GM23338 (cell line): Measurements from ENCODE around the gene TMEM154. TPM values are rescaled to one million over a fixed set of nuclear protein-coding genes. Genes with fewer than 3 reads are reported as not detected.

Experiments
- ATAC-seq: fragments of 200-7000 bp; cut with Tn5 transposase; 3 replicates; pipeline ENCODE4 v1.9.1; 2020
- DNase-seq: peaks from one replicate; pipeline ENCODE4 v3.0.0-alpha.2; 2015; ENCODE audit warnings: low spot score
- H2AFZ ChIP-seq: fragments of 200-600 bp; sonication (generic); 2 replicates; pipeline ENCODE4 v1.8.0; 2016; ENCODE audit warnings: antibody characterized with exemption, mild to moderate bottlenecking, moderate library complexity
- H3F3A ChIP-seq: fragments of 200-600 bp; sonication (generic); replicated peaks from 2 replicates; pipeline ENCODE4 v1.8.0; 2017; ENCODE audit warnings: antibody characterized with exemption, mixed run types, low read depth
- H3K27ac ChIP-seq: fragments of 200-600 bp; sonication (generic); 2 replicates; pipeline ENCODE4 v1.6.1; 2016; ENCODE audit warnings: low read depth
- H3K27me3 ChIP-seq: fragments of 200-600 bp; sonication (generic); 2 replicates; pipeline ENCODE4 v1.8.0; 2016; ENCODE audit warnings: mild to moderate bottlenecking, mixed run types, moderate library complexity; ENCODE audit not compliant: insufficient read depth
- H3K36me3 ChIP-seq: fragments of 200-600 bp; sonication (generic); 2 replicates; pipeline ENCODE4 v1.8.0; 2016; ENCODE audit warnings: mild to moderate bottlenecking; ENCODE audit not compliant: insufficient read depth
- H3K4me1 ChIP-seq: fragments of 200-600 bp; sonication (generic); 2 replicates; pipeline ENCODE4 v1.8.0; 2016; ENCODE audit warnings: mild to moderate bottlenecking, moderate library complexity; ENCODE audit not compliant: insufficient read depth
- H3K4me2 ChIP-seq: fragments of 200-600 bp; sonication (generic); 2 replicates; pipeline ENCODE4 v1.7.1; 2017; ENCODE audit warnings: mixed run types
- H3K4me3 ChIP-seq: fragments of 200-600 bp; sonication (generic); 2 replicates; pipeline ENCODE4 v1.6.1; 2016; ENCODE audit warnings: mixed run types
- H3K79me2 ChIP-seq: fragments of 200-600 bp; sonication (generic); replicated peaks from 2 replicates; pipeline ENCODE4 v1.8.0; 2017; ENCODE audit warnings: mild to moderate bottlenecking; ENCODE audit not compliant: insufficient read depth
- H3K9me2 ChIP-seq: fragments of 200-600 bp; sonication (generic); 2 replicates; pipeline ENCODE4 v1.8.0; 2017; ENCODE audit not compliant: insufficient read depth
- H4K20me1 ChIP-seq: fragments of 200-600 bp; sonication (generic); replicated peaks from 2 replicates; pipeline ENCODE4 v1.8.0; 2017; ENCODE audit warnings: mild to moderate bottlenecking; ENCODE audit not compliant: insufficient read depth
- H3K27ac Mint-ChIP-seq: 2 replicates; pipeline ENCODE4 v1.8.0; 2020; ENCODE audit warnings: inconsistent platforms, mild to moderate bottlenecking, moderate library complexity, mixed read lengths
- H3K27me3 Mint-ChIP-seq: 3 replicates; pipeline ENCODE4 v1.8.0; 2022; ENCODE audit warnings: low read depth, mild to moderate bottlenecking, moderate library complexity, mixed read lengths, inconsistent platforms; ENCODE audit not compliant: insufficient read depth, poor library complexity
- H3K36me3 Mint-ChIP-seq: 3 replicates; pipeline ENCODE4 v1.8.0; 2021; ENCODE audit warnings: low read depth, mild to moderate bottlenecking, inconsistent platforms, moderate library complexity, mixed read lengths
- H3K4me1 Mint-ChIP-seq: 3 replicates; pipeline ENCODE4 v1.8.0; 2020; ENCODE audit warnings: mild to moderate bottlenecking, inconsistent platforms, mixed read lengths
- H3K4me3 Mint-ChIP-seq: 3 replicates; pipeline ENCODE4 v1.8.0; 2021; ENCODE audit warnings: moderate library complexity, mild to moderate bottlenecking, inconsistent platforms, mixed read lengths
- H3K9me3 Mint-ChIP-seq: 3 replicates; pipeline ENCODE4 v1.8.0; 2020; ENCODE audit warnings: moderate library complexity, mild to moderate bottlenecking, inconsistent platforms, mixed read lengths
- CREB1 ChIP-seq: fragments of 250-450 bp; sonication (Bioruptor Pico); IDR thresholded peaks from 2 replicates; pipeline ENCODE4 v1.5.0; 2020; ENCODE audit warnings: low read depth, mild to moderate bottlenecking, moderate library complexity
- ETS1 ChIP-seq: IDR thresholded peaks from 2 replicates; pipeline ENCODE4 v1.6.1; 2016; ENCODE audit warnings: antibody characterized with exemption
- EZH2 ChIP-seq: fragments of 200-600 bp; sonication (generic); IDR thresholded peaks from one replicate; pipeline ENCODE4 v1.8.0; 2017; ENCODE audit warnings: antibody characterized with exemption, mild to moderate bottlenecking, low read depth; ENCODE audit not compliant: unreplicated experiment
- EZH2phosphoT487 ChIP-seq: fragments of 200-600 bp; sonication (generic); IDR thresholded peaks from one replicate; pipeline ENCODE4 v1.8.1; 2018; ENCODE audit warnings: antibody characterized with exemption; ENCODE audit not compliant: unreplicated experiment
- JUNB ChIP-seq: IDR thresholded peaks from one replicate; pipeline ENCODE4 v1.6.1; 2016; ENCODE audit warnings: antibody characterized with exemption; ENCODE audit not compliant: unreplicated experiment
- NANOG ChIP-seq: IDR thresholded peaks from 2 replicates; pipeline ENCODE4 v1.6.1; 2016; ENCODE audit warnings: antibody characterized with exemption, borderline replicate concordance
- POLR2AphosphoS5 ChIP-seq: IDR thresholded peaks from 2 replicates; pipeline ENCODE4 v1.6.1; 2016; ENCODE audit warnings: antibody characterized with exemption, low read depth
- ZNF331 ChIP-seq: fragments of 250-450 bp; sonication (Bioruptor Pico); IDR thresholded peaks from 2 replicates; pipeline ENCODE4 v1.5.0; 2020; ENCODE audit warnings: low read depth, mild to moderate bottlenecking, moderate library complexity
- ZNF462 ChIP-seq: fragments of 250-450 bp; sonication (Bioruptor Pico); IDR thresholded peaks from 2 replicates; pipeline ENCODE4 v1.5.0; 2020; ENCODE audit warnings: mild to moderate bottlenecking, moderate library complexity
- polyA plus RNA-seq: library from polyadenylated mRNA; unstranded; fragments of >200 nt; fragmentation: Nextera tagmentation; extraction: Ambion mirVana; gene quantifications from 2 replicates; pipeline ENCODE4 v1.2.1, GENCODE V29; 2016
- total RNA-seq: library from RNA; depleted of rRNA; stranded (reverse); fragments of >200 nt; shearing (Covaris generic); gene quantifications from 2 replicates; pipeline ENCODE4 v1.2.3, GENCODE V29; 2014
- TF ChIP-seq, protein P1 (sequence below): IDR thresholded peaks from one replicate; pipeline ENCODE4 v1.6.1; 2018; ENCODE audit warnings: antibody characterized with exemption; ENCODE audit not compliant: unreplicated experiment

Gene TMEM154
- total and polyA plus RNA-seq, 2 experiments from 2014 or later: 1.0 to 1.7 TPM

DNA sequence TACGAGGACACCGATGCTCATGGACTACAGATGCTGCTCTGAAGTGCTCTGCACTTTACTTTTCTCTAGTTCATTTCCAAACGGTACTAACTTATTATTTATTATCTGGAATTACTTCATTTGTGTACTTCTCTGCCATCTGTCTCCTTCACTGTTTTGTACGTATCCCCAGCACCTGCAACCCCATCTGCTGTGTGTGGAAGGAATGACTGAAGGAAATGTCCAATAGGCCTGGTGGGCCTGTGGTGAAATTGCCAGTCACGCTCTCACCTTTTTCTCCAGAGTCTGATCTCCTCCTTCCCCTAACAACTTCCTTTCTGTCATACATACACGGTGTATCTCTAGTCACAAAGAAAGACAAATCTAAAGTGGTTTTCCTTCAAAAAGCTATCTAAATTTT lies 12.9 kb downstream of the TMEM154 start (continued):
- TF ChIP-seq, protein P1, sequence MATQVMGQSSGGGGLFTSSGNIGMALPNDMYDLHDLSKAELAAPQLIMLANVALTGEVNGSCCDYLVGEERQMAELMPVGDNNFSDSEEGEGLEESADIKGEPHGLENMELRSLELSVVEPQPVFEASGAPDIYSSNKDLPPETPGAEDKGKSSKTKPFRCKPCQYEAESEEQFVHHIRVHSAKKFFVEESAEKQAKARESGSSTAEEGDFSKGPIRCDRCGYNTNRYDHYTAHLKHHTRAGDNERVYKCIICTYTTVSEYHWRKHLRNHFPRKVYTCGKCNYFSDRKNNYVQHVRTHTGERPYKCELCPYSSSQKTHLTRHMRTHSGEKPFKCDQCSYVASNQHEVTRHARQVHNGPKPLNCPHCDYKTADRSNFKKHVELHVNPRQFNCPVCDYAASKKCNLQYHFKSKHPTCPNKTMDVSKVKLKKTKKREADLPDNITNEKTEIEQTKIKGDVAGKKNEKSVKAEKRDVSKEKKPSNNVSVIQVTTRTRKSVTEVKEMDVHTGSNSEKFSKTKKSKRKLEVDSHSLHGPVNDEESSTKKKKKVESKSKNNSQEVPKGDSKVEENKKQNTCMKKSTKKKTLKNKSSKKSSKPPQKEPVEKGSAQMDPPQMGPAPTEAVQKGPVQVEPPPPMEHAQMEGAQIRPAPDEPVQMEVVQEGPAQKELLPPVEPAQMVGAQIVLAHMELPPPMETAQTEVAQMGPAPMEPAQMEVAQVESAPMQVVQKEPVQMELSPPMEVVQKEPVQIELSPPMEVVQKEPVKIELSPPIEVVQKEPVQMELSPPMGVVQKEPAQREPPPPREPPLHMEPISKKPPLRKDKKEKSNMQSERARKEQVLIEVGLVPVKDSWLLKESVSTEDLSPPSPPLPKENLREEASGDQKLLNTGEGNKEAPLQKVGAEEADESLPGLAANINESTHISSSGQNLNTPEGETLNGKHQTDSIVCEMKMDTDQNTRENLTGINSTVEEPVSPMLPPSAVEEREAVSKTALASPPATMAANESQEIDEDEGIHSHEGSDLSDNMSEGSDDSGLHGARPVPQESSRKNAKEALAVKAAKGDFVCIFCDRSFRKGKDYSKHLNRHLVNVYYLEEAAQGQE: no peak

DNA sequence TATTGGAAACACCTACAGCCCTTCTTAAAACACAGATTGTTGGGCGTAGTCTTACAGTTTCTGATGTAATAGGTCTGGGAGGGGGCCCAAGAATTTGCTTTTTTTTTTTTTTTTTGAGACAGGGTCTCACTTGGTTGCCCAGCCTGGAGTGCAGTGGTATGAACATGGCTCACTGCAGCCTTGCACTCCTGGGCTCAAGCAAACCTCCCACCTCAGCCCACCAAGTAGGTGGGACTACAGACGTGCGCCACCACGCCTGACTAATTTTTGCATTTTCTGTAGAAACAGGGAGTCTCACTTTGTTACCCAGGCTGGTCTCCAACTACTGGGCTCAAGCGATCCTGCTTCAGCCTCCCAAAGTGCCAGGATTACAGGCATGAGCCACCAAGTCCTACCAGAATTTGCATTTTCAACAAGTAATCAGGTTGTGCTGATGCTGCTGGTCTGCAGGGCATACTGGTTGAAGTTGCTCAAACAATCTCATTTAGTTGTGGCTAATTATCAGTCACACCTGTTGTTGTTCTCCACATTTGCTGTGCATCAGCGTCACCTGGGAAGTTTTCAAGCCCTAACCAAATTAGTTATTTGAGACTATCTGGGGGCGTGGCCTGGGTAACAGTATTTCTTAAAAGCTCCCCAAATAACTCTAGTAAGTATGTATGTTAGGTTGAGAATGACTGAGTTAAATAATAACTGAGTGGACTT lies 14.0 kb downstream of the TMEM154 start:
- H3K9me3 Mint-ChIP-seq: no peaks in the 10 kb centered on the region
- ATAC-seq (no peak), DNase-seq (peak; percentile 13)
- H3K27ac Mint-ChIP-seq: no peak overlapping the region
- H3K79me2 ChIP-seq: no peaks in the 10 kb centered on the region
- H3K4me2 ChIP-seq: no peak overlapping the region
- H3K9me2 ChIP-seq: no peaks in the 10 kb centered on the region
- no peak overlapping the region for H2AFZ ChIP-seq
- H3K27me3 ChIP-seq: no peaks in the 10 kb centered on the region
- peaks cover 15% of the 10 kb centered on the region for H3K4me1 Mint-ChIP-seq
- peaks cover 3% of the 10 kb centered on the region for H3K27me3 Mint-ChIP-seq
- H3K36me3 Mint-ChIP-seq: no peaks in the 10 kb centered on the region
- no peaks in the 10 kb centered on the region for H3K36me3 ChIP-seq
- H3K4me1 ChIP-seq: peaks cover 26% of the 10 kb centered on the region
- no peak overlapping the region for H3K27ac ChIP-seq
- H4K20me1 ChIP-seq: no peaks in the 10 kb centered on the region
- H3K4me3 ChIP-seq: no peak overlapping the region
- H3F3A ChIP-seq: no peaks in the 10 kb centered on the region
- H3K4me3 Mint-ChIP-seq: no peak overlapping the region
- TF ChIP-seq JUNB: no peak
- TF ChIP-seq ZNF331 (CRISPR knock-in tag): no peak
- TF ChIP-seq EZH2phosphoT487: no peak
- TF ChIP-seq NANOG: no peak
- no peak for TF ChIP-seq CREB1 (CRISPR knock-in tag)
- no peak for TF ChIP-seq EZH2
- TF ChIP-seq ZNF462 (CRISPR knock-in tag): no peak
- TF ChIP-seq ETS1: no peak
- TF ChIP-seq, protein P1: no peak
- TF ChIP-seq POLR2AphosphoS5: no peak
